ACHN (cell line): Measurements from ENCODE around the gene SLC51B.
"Not testable (repeated sequence)": the region's sequence is repeated elsewhere in the genome, so short reads cannot be mapped to it uniquely, and the experiment has no call there.

Source experiments
- DNase-seq: peaks from one replicate; pipeline ENCODE4 v3.0.0-alpha.2; 2015
- in situ Hi-C: cut with HindIII; loops from 2 replicates; pipeline ENCODE4 v1.10.0; 2017; ENCODE audit warnings: low sequenced_read_pairs, low pct_ligation_motif_present, low pct_unique_long_range_greater_than_20kb

Gene SLC51B

DNA sequence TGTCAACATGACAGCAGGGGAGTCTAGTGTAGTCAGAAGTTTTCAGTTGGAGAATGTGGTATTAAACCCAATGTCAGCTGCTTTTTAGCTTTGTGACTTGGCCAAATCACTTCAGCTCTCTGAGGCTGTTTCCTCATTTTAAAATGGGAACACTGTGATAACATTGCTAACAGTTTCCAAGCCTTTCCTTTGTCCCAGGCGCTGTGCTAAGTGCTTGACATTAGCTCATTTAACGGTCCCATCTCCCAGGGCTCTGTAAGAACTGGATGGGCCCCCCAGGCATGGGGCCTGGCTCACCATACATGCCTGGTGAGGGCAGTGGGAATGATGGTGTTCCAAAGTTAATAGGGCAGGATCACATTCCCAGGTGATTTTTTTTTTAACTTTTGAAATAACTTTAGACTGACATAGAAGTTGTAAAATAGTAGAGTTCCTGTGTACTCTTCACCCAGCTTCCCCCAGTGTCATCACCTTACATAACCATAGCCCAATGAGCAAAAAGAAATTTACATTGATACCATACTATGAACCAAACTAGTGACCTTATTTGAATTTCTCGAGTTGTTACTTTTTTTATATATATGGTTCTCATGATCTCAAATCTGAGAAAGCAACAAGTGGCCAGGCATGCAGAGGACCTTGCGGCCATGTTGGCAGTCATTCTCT, 14.9 kb downstream of the SLC51B start:
- in situ Hi-C loops = no loop called here
- DNase-seq = no peak

DNA sequence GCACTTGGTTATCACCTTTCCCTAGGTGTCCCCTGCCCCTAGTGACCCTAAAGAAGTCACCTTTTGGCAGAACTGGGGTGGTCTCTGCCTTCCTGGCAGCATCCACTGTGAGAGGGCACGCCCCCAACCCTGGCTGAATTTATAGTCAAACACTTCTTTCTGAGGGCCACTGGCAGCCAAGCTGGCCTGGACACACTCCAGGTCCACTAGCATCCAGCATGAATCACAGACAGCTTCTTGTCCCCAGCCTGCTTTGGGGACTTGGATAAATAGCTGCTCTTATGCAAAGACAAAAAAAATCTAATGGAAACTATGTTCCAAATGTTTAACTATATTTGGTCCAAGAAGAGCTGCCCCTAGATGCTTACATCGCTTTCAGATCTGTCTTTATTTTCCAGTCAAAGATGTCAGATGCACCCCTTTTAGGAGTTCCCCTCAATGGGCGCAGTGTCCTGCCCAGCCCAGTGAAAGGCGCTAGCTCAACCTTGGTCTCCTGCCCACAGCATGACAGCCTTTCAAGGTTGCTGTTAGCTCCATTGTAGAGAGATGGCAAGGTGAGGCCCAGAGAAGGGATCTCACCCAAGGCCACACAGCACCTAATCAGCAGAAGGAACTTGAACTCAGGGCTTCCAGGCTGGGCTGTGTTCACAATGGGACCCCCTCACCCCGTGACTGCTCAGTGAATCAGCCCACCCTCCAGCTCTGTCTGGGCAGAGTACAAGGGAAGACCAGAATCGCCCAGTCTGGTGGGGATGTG, 15.6 kb downstream of the SLC51B start:
- in situ Hi-C loops = no loop called here
- DNase-seq = no peak

DNA sequence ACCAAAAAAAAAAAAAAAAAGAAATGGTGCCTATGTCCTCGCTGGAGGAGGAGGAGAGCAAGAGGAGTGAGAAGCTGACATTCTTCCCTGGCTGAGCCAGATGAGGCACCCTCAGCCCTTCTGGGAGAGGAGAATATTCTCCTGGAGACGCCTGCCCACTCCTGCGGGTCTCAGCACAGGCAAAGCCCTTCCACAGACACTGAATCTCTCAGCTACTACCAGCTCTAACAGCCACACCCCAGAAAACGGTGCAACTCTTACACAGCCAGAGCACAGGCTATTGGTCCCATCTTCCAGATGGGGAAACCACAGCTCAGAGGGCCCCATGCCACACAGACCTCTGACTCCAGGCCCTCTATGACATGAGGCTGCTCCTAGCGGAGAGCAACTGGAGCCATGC, 16.9 kb downstream of the SLC51B start:
- in situ Hi-C loops = no loop called here

DNA sequence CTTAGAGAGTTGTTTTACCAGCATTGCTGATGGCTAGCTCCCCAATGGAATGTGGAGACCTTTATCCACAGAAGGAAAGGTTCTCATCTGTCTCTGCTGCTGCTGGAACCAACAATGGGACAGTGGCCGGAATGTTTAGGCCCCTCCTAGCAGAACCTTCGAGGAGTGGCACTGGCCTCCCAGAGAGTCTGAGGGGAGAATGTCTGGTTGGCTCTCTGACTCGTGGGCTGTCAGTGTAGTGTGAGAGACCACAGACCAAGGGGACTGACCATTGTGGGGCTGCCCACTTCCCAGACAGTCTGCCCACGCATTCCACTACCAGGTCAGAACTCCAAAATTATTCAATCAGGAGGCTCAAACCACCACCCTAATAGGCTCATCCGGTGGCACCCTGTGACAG, 17.5 kb downstream of the SLC51B start:
- in situ Hi-C loops = no loop called here
- no peak for DNase-seq

More for the DNA sequence above, 16.9 kb downstream of the SLC51B start:
- DNase-seq = no peak

DNA sequence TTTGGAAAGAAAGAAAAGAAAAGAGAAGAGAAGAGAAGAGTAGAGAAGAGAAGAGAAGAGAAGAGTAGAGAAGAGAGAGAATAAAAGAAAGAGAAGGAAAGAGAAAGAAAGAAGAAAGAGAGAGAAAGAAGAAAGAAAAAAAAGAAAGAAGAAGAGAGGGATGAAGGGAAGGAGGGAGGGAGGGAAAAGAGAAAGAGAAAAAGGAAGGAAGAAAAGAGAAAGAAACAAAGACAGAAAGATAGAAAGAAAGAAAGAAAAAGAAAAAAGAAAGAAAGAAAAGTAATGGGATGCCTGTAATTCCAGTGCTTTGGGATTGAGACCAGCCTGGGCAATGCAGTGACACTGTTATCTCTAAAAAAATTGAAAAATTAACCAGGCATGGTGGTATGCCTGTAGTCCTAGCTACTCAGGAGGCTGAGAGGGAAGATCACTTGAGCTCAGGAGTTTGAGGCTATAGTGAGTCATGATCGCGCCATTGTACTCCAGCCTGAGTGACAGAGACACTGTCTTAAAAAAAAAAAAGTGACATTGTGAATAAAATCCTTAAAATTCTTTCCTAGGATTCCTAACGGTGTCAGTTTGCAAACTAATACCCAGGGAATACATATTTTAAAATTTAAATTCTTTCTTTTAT, 20.9 kb downstream of the SLC51B start:
- DNase-seq = no peak
- in situ Hi-C loops = no loop called here

DNA sequence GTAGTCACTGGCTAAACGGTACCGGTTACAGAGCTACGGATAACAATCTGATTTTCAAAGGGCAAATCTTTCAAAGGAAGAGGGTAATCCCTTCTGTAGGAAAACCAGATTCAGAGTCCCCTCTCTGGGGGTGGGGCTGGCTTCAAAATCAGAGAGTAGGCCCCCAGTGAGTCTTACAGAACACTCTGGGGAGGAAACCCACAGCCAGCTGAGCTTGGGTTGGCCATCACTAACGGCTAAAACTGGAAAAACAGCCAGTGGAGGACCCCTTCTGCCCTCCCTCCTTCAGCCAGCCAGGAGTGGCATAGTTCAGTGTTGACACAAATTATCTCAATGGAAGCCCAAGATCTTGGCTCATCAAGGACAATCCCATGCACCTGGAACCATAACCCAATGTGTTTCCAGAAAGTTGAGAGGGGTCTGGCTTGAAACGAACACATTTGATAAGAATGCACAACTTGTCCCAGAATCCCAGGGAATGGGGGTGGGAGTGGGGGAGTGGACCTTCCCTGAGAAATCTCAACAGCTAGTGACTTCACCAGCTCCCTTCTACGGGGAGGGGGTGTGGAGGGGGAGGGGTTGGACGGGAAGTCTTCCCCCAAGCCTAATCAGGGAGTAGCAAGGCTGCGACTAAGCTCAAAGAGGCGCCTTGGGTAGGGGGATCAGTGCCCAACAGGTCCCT, 21.6 kb downstream of the SLC51B start:
- in situ Hi-C loops = no loop called here
- DNase-seq = no peak

DNA sequence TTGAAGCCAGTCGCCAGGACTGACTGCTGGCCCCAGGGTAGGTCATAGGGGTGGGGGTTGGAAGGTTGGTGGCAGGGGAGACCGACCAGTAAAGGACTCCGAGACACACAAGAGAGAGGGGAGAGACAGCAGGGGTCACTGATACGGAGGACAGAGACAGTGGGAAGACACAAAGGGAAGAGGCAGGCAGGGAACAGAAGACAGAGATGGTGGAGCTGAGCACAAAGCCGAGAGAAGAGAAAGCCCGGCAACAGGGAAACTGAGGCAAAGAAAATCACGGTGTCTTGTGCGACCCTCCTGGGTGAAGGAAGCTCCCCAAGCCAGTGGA, 22.1 kb downstream of the SLC51B start:
- in situ Hi-C loops = no loop called here
- no peak for DNase-seq

DNA sequence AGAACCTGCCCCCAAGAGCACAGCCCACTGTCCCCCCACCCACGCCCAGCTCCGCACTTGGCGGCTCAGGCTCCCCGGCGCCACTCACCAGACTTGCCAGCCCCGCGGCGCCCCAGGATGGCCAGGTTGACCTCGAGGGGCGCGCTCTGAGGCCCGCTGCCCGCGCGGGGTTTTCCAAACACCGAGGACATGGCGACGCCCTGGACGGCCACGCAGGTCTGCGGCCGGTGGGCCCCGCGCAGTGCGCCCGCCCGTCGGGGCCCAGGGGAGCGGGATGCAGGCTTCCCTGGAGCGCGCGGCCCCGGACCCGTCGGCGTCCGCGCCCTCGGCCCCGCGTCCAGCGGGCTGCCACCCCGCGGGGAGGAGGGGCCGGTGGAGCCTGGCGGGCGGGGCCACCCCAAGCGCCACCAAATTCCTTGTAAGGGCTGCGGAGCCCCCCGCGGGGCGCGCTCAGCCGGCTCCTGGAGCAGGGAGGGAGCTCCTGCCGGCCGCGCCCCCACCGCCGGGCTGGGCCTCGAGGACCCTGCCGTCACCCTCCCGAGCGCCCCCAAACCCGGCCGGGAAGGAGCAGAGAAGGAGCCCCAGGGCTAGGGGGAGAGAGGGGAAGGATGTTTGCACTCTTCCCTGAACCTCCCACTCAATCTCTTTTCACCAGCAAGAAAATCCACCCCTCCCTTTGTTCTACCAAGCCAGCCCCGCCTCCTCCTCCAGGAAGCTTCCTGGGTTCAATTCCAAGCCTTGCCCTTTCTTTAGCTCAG, 22.6 kb downstream of the SLC51B start, which contains the start of gene RASL12:
RASL12 (minus strand) TSS at position 347 of the 758 bp plus-strand sequence; CDS start at position 191, 156 bp downstream.
- DNase-seq = no peak
- in situ Hi-C loops = no loop called here

DNA sequence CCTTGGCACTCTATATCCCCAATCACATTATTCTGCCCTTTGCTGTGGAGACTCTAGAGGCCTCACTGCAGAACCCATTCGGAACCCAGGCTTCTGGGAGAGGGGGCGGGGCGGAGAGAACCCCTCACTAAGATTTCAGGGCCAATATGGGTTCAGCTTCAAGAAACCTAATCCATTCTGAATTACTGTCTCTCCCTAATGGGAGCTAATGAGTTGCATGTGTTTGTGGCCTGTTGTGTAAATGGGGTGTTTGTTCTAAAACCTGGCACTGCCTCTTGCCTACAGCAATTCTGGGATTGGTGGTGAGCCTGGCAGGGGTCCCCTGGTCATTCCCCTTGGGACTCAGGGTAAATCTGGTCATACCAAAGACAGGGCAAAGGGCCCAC, 23.2 kb downstream of the SLC51B start:
- no peak for DNase-seq
- in situ Hi-C loops = no loop called here

DNA sequence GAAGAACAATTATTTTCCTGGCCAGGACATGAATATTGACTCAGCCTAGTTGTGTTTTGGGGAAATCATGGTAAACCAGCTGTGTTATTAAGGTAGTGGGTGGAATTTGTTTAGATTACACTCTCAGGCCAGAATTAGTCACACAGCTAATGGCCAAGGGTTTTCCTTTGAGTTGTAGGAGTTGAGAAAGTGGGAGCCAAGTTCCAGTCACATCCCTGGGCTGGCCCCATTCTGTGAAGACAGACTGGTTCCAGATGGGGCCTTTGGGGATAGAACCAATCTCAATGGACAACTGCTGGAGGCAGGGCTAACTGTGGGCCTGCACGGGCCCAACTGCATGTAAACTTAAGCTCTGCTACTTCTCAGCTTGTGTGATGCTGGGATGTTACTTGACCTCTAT, 24.0 kb downstream of the SLC51B start:
- no peak for DNase-seq
- in situ Hi-C loops = no loop called here

DNA sequence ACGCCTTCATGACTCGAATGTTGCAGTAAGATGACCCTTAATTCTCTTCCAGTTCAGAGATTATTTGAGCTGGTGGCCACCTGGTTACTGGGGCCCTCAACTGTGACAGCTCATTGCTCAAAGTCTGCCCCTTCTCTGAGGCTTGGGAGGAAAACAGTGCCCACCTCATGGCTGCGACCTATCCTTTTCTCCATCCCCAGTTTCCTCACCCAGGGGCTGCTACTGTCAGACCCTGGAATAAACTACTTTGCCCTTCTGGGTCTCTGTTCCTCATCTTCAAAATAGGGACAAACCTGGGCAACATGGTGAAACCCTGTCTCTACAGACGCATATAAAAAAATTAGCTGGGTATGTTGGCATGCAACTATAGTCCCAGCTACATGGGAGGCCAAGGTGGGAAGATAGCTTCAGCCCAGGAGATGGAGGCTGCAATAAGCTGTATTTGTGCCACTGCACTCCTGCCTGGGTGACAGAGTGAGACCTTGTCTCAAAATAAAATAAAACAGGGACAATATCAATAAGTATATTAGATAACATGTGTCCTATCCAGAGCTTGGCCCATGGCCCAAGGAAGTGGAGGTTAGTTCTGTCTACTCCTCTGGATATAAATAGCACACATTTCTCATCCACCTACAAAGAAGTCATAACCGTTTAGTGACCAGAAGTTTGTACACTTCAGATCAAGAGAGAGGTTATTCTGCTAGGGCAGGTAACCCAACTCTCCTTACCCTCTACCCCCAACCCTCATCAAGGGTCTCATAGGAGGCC, 24.8 kb downstream of the SLC51B start:
- DNase-seq = no peak
- in situ Hi-C loops = no loop called here

DNA sequence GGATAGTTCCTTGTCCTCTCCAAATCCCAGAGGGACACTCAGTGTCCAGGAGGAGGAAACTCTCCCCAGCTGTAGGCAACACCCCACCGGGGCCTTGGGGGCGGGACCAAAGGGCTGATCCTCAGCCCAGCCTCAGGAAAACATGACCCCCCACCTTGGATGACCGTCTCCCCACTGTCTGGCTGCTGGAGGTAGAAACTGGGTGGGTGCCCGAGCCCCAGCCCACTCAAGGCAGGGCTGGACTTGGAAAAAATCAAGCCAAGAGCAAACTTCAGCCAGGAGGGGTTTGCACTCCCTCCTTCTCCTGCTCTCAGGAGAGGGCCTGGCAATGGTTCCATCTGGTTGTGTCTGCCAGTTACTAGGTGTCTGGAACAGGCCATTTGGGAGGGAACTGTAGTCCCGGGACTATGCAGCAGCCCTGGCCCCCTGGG, 26.2 kb downstream of the SLC51B start:
- in situ Hi-C loops = no loop called here
- DNase-seq = no peak

DNA sequence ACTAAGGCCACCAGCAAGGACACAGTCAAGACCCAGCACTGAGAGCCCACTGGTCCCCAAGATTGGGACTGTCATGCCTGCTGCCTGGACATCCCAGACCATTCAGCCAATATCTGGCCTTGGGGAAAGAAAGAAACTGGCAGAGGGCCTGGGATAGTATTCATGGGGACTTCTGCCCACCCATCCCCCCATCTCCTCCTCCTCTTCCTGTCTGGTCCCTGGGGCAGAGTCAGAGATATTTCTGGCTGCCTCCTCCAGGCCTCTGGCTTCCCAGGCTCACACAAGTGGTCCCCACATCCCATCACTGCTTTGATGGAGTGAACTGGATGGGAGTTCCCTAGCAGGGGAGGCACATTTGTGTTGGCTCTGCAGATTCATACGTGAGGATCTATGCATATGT, 26.8 kb downstream of the SLC51B start:
- in situ Hi-C loops = no loop called here
- DNase-seq = no peak

DNA sequence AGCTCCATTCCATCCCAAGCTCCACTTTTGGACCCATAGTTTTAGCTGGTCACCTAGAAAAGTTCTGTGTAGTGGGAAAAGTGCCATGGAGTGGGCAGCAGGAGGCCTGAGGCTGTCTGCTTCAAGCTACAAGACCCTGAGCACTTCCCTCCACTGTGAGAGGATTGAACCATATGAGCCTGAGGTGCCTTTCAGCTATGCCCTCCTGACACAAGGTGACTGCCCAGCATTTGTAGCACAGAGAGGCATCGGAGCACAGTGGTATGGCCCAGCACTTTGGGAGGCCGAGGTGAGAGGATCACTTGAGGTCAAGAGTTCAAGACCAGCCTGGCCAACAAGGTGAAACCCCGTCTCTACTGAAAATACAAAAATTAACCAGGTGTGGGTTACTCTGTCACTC, 27.4 kb downstream of the SLC51B start:
- in situ Hi-C loops = no loop called here
- DNase-seq = no peak

DNA sequence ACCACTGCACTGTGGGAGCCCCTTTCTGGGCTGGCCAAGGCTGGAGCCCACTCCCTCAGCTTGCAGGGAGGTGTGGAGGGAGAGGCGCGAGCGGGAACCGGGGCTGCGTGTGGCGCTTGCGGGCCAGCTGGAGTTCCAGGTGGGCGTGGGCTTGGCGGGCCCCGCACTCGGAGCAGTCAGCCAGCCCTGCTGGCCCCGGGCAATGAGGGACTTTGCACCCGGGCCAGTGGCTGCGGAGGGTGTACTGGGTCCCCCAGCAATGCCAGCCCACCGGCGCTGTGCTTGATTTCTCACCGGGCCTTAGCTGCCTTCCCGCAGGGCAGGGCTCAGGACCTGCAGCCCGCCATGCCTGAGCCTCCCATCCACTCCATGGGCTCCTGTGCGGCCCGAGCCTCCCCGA, 29.8 kb downstream of the SLC51B start:
- DNase-seq, in situ Hi-C loops: not testable (repeated sequence)

DNA sequence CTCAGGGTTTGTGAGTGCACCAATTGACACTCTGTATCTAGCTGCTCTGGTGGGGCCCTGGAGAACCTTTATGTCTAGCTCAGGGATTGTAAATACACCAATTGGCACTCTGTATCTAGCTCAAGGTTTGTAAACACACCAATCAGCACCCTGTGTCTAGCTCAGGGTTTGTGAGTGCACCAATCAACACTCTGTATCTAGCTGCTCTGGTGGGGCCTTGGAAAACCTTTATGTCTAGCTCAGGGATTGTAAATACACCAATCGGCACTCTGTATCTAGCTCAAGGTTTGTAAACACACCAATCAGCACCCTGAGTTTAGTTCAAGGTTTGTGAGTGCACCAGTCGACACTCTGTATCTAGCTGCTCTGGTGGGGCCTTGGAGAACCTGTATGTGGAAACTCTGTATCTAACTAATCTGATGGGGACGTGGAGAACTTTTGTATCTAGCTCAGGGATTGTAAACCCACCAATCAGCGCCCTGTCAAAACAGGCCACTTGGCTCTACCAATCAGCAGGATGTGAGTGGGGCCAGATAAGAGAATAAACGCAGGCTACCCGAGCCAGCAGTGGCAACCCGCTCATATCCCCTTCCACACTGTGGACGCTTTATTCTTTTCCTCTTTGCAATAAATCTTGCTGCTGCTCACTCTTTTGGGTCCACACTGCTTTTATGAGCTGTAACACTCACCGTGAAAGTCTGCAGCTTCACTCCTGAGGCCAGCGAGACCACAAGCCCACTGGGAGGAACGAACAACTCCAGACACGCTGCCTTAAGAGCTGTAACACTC, 30.6 kb downstream of the SLC51B start:
- DNase-seq, in situ Hi-C loops: not testable (repeated sequence)
